GM06990 (cell line): ENCODE results near the gene GPR137.

Experiments
- DNase-seq: peaks from one replicate; pipeline ENCODE4 v3.0.0-alpha.2; 2011; ENCODE audit not compliant: insufficient read length; ENCODE audit errors: extremely low read depth
- H3K27me3 ChIP-seq: replicated peaks from 2 replicates; pipeline ENCODE4 v1.6.0; 2011; ENCODE audit warnings: low read length; ENCODE audit not compliant: control insufficient read depth, insufficient read depth
- H3K36me3 ChIP-seq: 2 replicates; pipeline ENCODE4 v1.5.1; 2011; ENCODE audit warnings: low read length; ENCODE audit not compliant: control insufficient read depth, insufficient read depth
- H3K4me3 ChIP-seq: replicated peaks from 2 replicates; pipeline ENCODE4 v1.5.1; 2011; ENCODE audit warnings: low read depth, mild to moderate bottlenecking, control low read depth, low read length
- TF ChIP-seq, protein P1 (sequence below): IDR thresholded peaks from 2 replicates; pipeline ENCODE4 v1.5.1; 2011; ENCODE audit warnings: low read length, control low read depth, mild to moderate bottlenecking, inconsistent platforms; ENCODE audit not compliant: insufficient read depth, poor library complexity, severe bottlenecking

GPR137 gene

DNA sequence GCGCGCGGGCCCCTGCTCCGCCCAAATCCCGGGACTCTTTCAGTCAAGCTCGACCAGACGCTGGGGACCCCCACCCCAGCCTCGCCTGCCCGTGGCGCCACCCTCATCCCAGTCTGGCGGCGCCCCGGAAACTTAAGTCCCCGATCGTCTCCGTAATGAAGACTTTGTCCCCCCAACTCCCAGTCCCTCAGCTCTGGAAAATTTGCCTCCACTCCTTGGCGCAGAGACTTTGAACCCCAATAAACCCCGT lies 34.0 kb upstream of the GPR137 start:
- no peaks in the 10 kb centered on the region for H3K27me3 ChIP-seq
- DNase-seq: no peak
- TF ChIP-seq, protein P1, sequence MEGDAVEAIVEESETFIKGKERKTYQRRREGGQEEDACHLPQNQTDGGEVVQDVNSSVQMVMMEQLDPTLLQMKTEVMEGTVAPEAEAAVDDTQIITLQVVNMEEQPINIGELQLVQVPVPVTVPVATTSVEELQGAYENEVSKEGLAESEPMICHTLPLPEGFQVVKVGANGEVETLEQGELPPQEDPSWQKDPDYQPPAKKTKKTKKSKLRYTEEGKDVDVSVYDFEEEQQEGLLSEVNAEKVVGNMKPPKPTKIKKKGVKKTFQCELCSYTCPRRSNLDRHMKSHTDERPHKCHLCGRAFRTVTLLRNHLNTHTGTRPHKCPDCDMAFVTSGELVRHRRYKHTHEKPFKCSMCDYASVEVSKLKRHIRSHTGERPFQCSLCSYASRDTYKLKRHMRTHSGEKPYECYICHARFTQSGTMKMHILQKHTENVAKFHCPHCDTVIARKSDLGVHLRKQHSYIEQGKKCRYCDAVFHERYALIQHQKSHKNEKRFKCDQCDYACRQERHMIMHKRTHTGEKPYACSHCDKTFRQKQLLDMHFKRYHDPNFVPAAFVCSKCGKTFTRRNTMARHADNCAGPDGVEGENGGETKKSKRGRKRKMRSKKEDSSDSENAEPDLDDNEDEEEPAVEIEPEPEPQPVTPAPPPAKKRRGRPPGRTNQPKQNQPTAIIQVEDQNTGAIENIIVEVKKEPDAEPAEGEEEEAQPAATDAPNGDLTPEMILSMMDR: no peak

DNA sequence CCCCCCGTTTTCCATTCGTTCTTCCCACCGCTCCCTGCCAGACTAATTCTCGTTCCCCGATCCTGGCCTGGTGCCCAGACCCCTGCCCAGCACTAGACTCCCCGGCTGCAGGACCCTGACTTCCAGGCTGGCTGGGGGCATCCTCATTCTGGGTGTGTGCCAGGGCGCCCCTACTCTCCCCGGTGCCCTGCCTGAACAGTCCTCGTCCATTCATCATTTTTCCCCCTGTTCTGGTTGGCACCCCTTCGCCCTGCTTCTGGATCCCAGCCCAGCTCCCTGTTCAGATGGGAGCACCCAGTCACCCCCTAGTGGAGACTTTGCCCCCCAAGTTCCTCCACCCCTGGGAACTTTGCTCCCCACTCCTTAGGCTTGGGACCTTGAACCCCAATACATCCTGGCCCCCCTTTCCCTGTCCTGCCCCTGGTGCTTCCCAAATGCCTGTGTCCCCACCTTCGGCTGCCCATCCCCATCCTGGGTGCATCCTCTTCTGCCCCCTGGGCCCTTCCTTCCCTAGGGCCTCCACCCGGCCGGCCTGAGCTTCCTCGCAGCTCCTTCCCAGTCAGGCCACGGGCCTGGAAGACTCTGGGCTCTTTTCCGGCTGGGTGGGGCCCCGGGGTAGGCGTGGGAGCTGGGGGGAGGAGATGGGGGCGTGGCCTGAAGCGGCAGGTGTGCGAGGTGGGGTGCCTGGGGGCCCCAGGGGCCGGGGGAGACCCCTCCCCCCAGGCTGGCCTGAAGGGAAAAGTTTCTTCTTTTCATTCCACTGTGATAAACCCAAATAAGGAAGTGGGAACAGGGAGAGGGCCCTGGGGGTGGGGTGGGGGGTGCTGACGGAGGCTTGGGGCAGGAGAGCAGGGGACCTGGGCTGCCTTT lies 33.4 kb upstream of the GPR137 start:
- DNase-seq: no peak
- Histone ChIP-seq H3K4me3 (peak overlapping the region; percentile 71), H3K36me3 (peaks cover 8% of the 10 kb centered on the region), H3K27me3 (no peaks in the 10 kb centered on the region)
- TF ChIP-seq, protein P1: peak; percentile 52

More for the DNA sequence above, 34.0 kb upstream of the GPR137 start:
- H3K4me3 ChIP-seq: peak overlapping the region; percentile 71
- peaks cover 7% of the 10 kb centered on the region for H3K36me3 ChIP-seq

DNA sequence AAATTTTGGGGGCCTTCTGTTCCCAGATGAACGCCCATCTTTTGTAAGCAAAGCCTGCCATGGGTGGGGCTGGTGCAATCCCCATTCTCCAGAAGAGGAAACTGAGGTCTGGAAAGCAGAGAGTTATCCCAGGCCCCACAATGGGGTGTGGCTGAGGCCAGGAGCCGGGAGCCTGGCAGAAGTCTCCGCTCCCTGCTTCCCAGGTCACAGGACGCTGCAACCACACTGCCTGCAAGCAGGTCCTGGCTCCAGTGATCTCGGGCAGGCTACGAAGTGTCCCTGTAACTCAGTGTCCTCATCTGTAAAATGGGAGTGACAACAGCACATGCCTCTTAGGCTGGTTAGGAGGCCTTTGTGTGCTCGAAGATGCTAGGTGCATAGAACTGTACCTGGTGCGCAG lies 32.6 kb upstream of the GPR137 start:
- Histone ChIP-seq H3K4me3 (no peak overlapping the region), H3K27me3 (no peaks in the 10 kb centered on the region), H3K36me3 (peaks cover 8% of the 10 kb centered on the region)
- DNase-seq: no peak
- TF ChIP-seq, protein P1: no peak

DNA sequence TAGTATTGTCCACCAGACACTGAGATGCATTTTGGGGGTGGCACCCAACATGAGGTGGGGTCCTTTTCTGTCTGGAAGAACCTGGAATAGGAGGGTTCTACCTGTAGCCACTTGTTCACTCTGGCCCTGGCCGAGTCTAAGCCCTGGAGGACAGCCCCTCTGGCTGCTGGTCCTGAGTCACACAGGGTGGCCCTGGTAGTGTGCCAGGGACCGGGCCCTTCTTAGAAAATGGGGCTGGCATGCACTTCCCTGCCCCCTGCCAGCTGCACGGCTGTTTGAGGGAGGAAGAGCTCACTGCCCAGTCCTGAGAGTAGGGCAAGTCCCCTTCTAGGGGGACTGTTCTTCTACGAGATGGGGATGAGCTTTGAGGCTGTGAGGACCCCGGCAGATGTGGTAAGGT lies 32.2 kb upstream of the GPR137 start:
- Histone ChIP-seq H3K4me3 (no peak overlapping the region), H3K27me3 (no peaks in the 10 kb centered on the region), H3K36me3 (peaks cover 9% of the 10 kb centered on the region)
- TF ChIP-seq, protein P1: no peak
- DNase-seq: no peak

DNA sequence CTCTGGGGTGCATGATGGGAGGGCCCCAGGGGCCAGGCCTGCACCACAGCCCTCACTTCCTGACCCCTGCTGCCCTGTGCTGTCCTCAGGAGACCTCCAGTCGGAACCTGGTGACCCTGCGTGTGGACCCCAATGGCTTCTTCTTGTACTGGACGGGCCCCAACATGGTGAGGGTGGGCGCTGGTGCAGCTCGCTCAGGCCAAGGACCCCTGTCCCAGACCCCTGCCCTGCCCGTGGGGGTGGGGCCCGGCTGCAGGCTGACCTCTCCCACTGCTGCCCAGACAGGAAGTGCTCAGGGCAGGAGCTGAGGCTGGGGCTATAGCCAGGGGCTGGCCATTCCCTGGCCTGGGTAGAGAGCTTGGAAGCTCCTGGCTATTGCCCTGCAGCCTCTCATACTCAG lies 31.3 kb upstream of the GPR137 start:
- no peaks in the 10 kb centered on the region for H3K27me3 ChIP-seq
- H3K36me3 ChIP-seq: peaks cover 11% of the 10 kb centered on the region
- no peak overlapping the region for H3K4me3 ChIP-seq
- TF ChIP-seq, protein P1: no peak
- no peak for DNase-seq
